GM12878 (cell line): ENCODE measurements around the gene SYNGR1. TPM values are rescaled to one million over a fixed set of nuclear protein-coding genes. Genes with fewer than 3 reads are reported as not detected.

Experiments used
- ATAC-seq: fragments of 200-7000 bp; cut with Tn5 transposase; 3 replicates; pipeline ENCODE4 v1.9.1; 2020; ENCODE audit warnings: mild to moderate bottlenecking, moderate library complexity
- BruUV-seq: library from RNA; stranded (reverse); fragments of 400-500 nt; replicated peaks from 2 replicates; lab custom pipeline; 2021; lab: Mats Ljungman, UMichigan
- CTCF ChIA-PET: fragments of 300-600 bp; sonication (Branson Sonifier 250); formaldehyde crosslinking; extraction: SDS; loops from one replicate; lab custom pipeline; 2021; ENCODE audit warnings: inconsistent platforms; lab: Yijun Ruan, JAX
- POLR2A ChIA-PET: fragments of 350-600 bp; formaldehyde crosslinking; extraction: SDS; loops from one replicate; lab custom pipeline; 2021; ENCODE audit warnings: inconsistent platforms; lab: Charles Lee
- RAD21 ChIA-PET: fragments of 300-600 bp; sonication (Branson Sonifier 250); formaldehyde crosslinking; loops from one replicate; lab custom pipeline; 2023; ENCODE audit warnings: antibody characterized with exemption; ENCODE audit not compliant: unreplicated experiment; lab: Charles Lee
- SMC1A ChIA-PET: fragments of 300-600 bp; sonication (Branson Sonifier 250); formaldehyde crosslinking; loops from one replicate; lab custom pipeline; 2023; ENCODE audit not compliant: unreplicated experiment, uncharacterized antibody; lab: Charles Lee
- DNase-seq: peaks from one replicate; pipeline ENCODE4 v3.0.0-alpha.2; 2011; ENCODE audit warnings: low read depth, low spot score
- FAIRE-seq: peaks from 3 replicates; lab custom pipeline; 2011; peaks lifted over from hg19 to GRCh38; lab: Jason Lieb, UNC
- H2AFZ ChIP-seq: 2 replicates; pipeline ENCODE4 v1.6.0; 2011; ENCODE audit warnings: low read depth, low read length, control low read depth; ENCODE audit not compliant: control insufficient read depth
- H3K27ac ChIP-seq: 2 replicates; pipeline ENCODE4 v1.5.1; 2011; ENCODE audit warnings: control low read depth; ENCODE audit not compliant: control insufficient read depth, insufficient read depth
- H3K27me3 ChIP-seq, 2 experiments: replicated peaks in 1 of 2; 2 replicates each; pipeline versions ENCODE4 v1.6.0 to v1.6.1; 2011; ENCODE audit warnings: low read length in 1 of 2; ENCODE audit not compliant: control insufficient read depth in 2 of 2, insufficient read depth in 2 of 2
- H3K36me3 ChIP-seq, 2 experiments: 2 replicates each; pipeline ENCODE4 v1.5.1; 2011; ENCODE audit warnings: low read length in 1 of 2; ENCODE audit not compliant: control insufficient read depth in 2 of 2, insufficient read depth in 2 of 2
- H3K4me1 ChIP-seq: 2 replicates; pipeline ENCODE4 v1.6.1; 2011; ENCODE audit warnings: mild to moderate bottlenecking, low read length, moderate library complexity, mixed read lengths; ENCODE audit not compliant: control insufficient read depth, insufficient read depth
- H3K4me2 ChIP-seq: 2 replicates; pipeline ENCODE4 v1.6.0; 2011; ENCODE audit warnings: control low read depth; ENCODE audit not compliant: control insufficient read depth, insufficient read depth
- H3K4me3 ChIP-seq: fragments of 200-600 bp; sonication (generic); 2 replicates; pipeline ENCODE4 v1.5.1; 2016
- H3K79me2 ChIP-seq: 2 replicates; pipeline ENCODE4 v1.6.0; 2011; ENCODE audit warnings: low read length; ENCODE audit not compliant: control insufficient read depth, insufficient read depth
- H3K9ac ChIP-seq: 2 replicates; pipeline ENCODE4 v1.8.0; 2011; ENCODE audit warnings: low read length, control low read depth, mixed read lengths; ENCODE audit not compliant: control insufficient read depth, insufficient read depth
- H3K9me3 ChIP-seq: replicated peaks from 3 replicates; pipeline ENCODE4 v1.5.1; 2011; ENCODE audit warnings: mild to moderate bottlenecking, low read length; ENCODE audit not compliant: control insufficient read depth, insufficient read depth
- H4K20me1 ChIP-seq: 2 replicates; pipeline ENCODE4 v1.6.0; 2011; ENCODE audit not compliant: control insufficient read depth, insufficient read depth
- BCL11A ChIP-seq: IDR thresholded peaks from 2 replicates; pipeline ENCODE4 v1.6.1; 2011; ENCODE audit warnings: low read depth, low read length
- IRF4 ChIP-seq: IDR thresholded peaks from 2 replicates; pipeline ENCODE4 v1.6.1; 2011; ENCODE audit warnings: low read depth, low read length
- RCOR1 ChIP-seq: conservative IDR thresholded peaks from 2 replicates; pipeline ENCODE4 v1.6.1; 2012; ENCODE audit warnings: low read depth, low read length, improper control_type of control experiment
- USF2 ChIP-seq: IDR thresholded peaks from 2 replicates; pipeline ENCODE4 v1.6.1; 2011; ENCODE audit warnings: low read depth, low read length, improper control_type of control experiment, borderline replicate concordance
- WGBS: methylation state at CpG from one replicate; pipeline ENCODE4 v1.1.6; 2016; ENCODE audit warnings: low lambda C conversion rate; ENCODE audit not compliant: insufficient replicate concordance, insufficient coverage; ENCODE audit errors: missing lambda C conversion rate; 5-methylcytosine and 5-hydroxymethylcytosine counted together
- in situ Hi-C: fragments of 300-500 bp; cut with MboI; formaldehyde crosslinking; loops from 9 replicates; pipeline ENCODE4 v1.14.3; 2018; ENCODE audit warnings: mixed read lengths
- intact Hi-C: fragments of 100-400 bp; cut with micrococcal nuclease; formaldehyde crosslinking; loops from one replicate; pipeline ENCODE4 v1.14.2; 2022; ENCODE audit not compliant: unreplicated experiment
- polyA plus RNA-seq, 11 experiments: library from polyadenylated mRNA; depleted of rRNA in 4 of 11; unstranded in 6 of 11; stranded (reverse) in 5 of 11; fragments of >200 nt; fragmentation: Nextera tagmentation in 4 of 11; fragmentation: Illumina TruSeq in 1 of 11; extraction: Ambion mirVana in 4 of 11; extraction: Trizol in 1 of 11; gene quantifications; 1 replicate in 1 of 11; 2 replicates in 10 of 11; pipeline versions ENCODE4 v1.2.1 to v1.2.3, GENCODE V29; 2011 to 2016; ENCODE audit warnings: inconsistent platforms in 2 of 11, missing spikeins in 2 of 11, low read depth in 1 of 11
- total RNA-seq, 4 experiments: library from RNA; depleted of rRNA in 3 of 4; stranded (reverse); fragments of >200 nt in 3 of 4; fragmentation: Illumina TruSeq in 1 of 4; extraction: Trizol in 1 of 4; gene quantifications; 2 replicates each; pipeline versions ENCODE4 v1.2.1 to v1.2.3, GENCODE V29; 2013 to 2021
- TF ChIP-seq, protein P1 (sequence below): fragments of 450-650 bp; IDR thresholded peaks from 2 replicates; pipeline ENCODE4 v1.6.1; 2017; ENCODE audit warnings: mild to moderate bottlenecking, moderate library complexity

The SYNGR1 gene
- total and polyA plus RNA-seq, 10 of the 15 experiments (the other 5 are each of a cell fraction or from before 2014, with no cell fraction given), result 0.87 to 9.2 (median 3.5) TPM

GRCh38 chr22:39302431-39302960 lies 47.3 kb upstream of the SYNGR1 start:
- no TSS peak for BruUV-seq
- ChIA-PET CTCF (interaction anchor here (1.5 to 4.2 kb wide), 3 partner anchors 9 to 131 kb away, joined by 5 to 16 read pairs (median 8); no protein-coding TSS in a partner anchor), SMC1A (interaction anchor here (0.9 to 1.2 kb wide), 3 partner anchors 8 to 131 kb away, joined by 3 to 4 read pairs (median 3); no protein-coding TSS in a partner anchor), RAD21 (no interaction called here), POLR2A (no interaction called here)
- H3K27me3 ChIP-seq, result no peaks in the 10 kb centered on the region
- ATAC-seq, result no peak
- no peak for FAIRE-seq
- intact Hi-C loops (no loop called here), in situ Hi-C loops (no loop called here)
- H3K4me3 ChIP-seq, result no peak overlapping the region
- H3K36me3 ChIP-seq, result no peaks in the 10 kb centered on the region
- H3K9ac ChIP-seq, result no peak overlapping the region
- H4K20me1 ChIP-seq, result no peaks in the 10 kb centered on the region
- no peaks in the 10 kb centered on the region for H3K79me2 ChIP-seq
- TF ChIP-seq, protein P1, sequence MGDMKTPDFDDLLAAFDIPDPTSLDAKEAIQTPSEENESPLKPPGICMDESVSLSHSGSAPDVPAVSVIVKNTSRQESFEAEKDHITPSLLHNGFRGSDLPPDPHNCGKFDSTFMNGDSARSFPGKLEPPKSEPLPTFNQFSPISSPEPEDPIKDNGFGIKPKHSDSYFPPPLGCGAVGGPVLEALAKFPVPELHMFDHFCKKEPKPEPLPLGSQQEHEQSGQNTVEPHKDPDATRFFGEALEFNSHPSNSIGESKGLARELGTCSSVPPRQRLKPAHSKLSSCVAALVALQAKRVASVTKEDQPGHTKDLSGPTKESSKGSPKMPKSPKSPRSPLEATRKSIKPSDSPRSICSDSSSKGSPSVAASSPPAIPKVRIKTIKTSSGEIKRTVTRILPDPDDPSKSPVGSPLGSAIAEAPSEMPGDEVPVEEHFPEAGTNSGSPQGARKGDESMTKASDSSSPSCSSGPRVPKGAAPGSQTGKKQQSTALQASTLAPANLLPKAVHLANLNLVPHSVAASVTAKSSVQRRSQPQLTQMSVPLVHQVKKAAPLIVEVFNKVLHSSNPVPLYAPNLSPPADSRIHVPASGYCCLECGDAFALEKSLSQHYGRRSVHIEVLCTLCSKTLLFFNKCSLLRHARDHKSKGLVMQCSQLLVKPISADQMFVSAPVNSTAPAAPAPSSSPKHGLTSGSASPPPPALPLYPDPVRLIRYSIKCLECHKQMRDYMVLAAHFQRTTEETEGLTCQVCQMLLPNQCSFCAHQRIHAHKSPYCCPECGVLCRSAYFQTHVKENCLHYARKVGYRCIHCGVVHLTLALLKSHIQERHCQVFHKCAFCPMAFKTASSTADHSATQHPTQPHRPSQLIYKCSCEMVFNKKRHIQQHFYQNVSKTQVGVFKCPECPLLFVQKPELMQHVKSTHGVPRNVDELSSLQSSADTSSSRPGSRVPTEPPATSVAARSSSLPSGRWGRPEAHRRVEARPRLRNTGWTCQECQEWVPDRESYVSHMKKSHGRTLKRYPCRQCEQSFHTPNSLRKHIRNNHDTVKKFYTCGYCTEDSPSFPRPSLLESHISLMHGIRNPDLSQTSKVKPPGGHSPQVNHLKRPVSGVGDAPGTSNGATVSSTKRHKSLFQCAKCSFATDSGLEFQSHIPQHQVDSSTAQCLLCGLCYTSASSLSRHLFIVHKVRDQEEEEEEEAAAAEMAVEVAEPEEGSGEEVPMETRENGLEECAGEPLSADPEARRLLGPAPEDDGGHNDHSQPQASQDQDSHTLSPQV, result no peak
- TF ChIP-seq USF2 (no peak), IRF4 (no peak), RCOR1 (no peak), BCL11A (no peak)
- peaks cover 18% of the 10 kb centered on the region for H3K4me1 ChIP-seq
- H3K27ac ChIP-seq, result no peak overlapping the region
- 97% methylated on average over 2 of the region's 2 CpGs for WGBS
- no peak for DNase-seq
- H3K9me3 ChIP-seq, result no peaks in the 10 kb centered on the region
- no peak overlapping the region for H3K4me2 ChIP-seq
- H2AFZ ChIP-seq, result no peak overlapping the region
